SK-N-SH (cell line): Measurements from ENCODE around the gene USO1. TPM values are rescaled to one million over a fixed set of nuclear protein-coding genes. Genes with fewer than 3 reads are reported as not detected.

Experiments
- CTCF ChIA-PET: fragments of 300-600, 350-600 bp; formaldehyde crosslinking; extraction: SDS; loops from one replicate; lab custom pipeline; 2021; lab: Yijun Ruan, JAX
- POLR2A ChIA-PET: fragments of 350-600 bp; sonication (Branson Sonifier 250); formaldehyde crosslinking; extraction: SDS; loops from one replicate; lab custom pipeline; 2020; ENCODE audit warnings: antibody characterized with exemption, inconsistent platforms; lab: Yijun Ruan, JAX
- DNase-seq: peaks from one replicate; pipeline ENCODE4 v3.0.0; 2012
- H2AFZ ChIP-seq: fragments of 200-600 bp; sonication (generic); 2 replicates; pipeline ENCODE4 v1.8.1; 2016; ENCODE audit warnings: antibody characterized with exemption, mild to moderate bottlenecking, low read depth
- H3F3A ChIP-seq: fragments of 200-600 bp; sonication (generic); replicated peaks from 2 replicates; pipeline ENCODE3; 2016; ENCODE audit warnings: antibody characterized with exemption, mild to moderate bottlenecking; ENCODE audit not compliant: insufficient read depth
- H3K27ac ChIP-seq, 2 experiments: fragments of 200-500 bp in 1 of 2; fragments of 200-600 bp in 1 of 2; sonication (Bioruptor generic) in 1 of 2; sonication (generic), shearing (Covaris generic) in 1 of 2; 2 replicates each; pipeline versions ENCODE4 v1.5.1 to v1.6.1; 2014 to 2016; ENCODE audit warnings: low read depth in 2 of 2, inconsistent platforms in 1 of 2, low read length in 1 of 2, mild to moderate bottlenecking in 1 of 2, mixed read lengths in 1 of 2
- H3K27me3 ChIP-seq: fragments of 200-600 bp; sonication (generic), shearing (Covaris generic); 2 replicates; pipeline ENCODE4 v1.6.1; 2016; ENCODE audit warnings: mixed run types; ENCODE audit not compliant: insufficient read depth
- H3K36me3 ChIP-seq, 2 experiments: fragments of 200-500 bp in 1 of 2; fragments of 200-600 bp in 1 of 2; sonication (Bioruptor generic) in 1 of 2; sonication (generic) in 1 of 2; replicated peaks in 1 of 2; 2 replicates each; pipeline versions ENCODE3 to v1.5.1; 2014 to 2016; ENCODE audit warnings: low read length in 1 of 2, mild to moderate bottlenecking in 1 of 2; ENCODE audit not compliant: insufficient read depth in 2 of 2, control insufficient read depth in 1 of 2
- H3K4me1 ChIP-seq, 2 experiments: fragments of 200-500 bp in 1 of 2; fragments of 200-600 bp in 1 of 2; sonication (Bioruptor generic) in 1 of 2; sonication (generic), shearing (Covaris generic) in 1 of 2; 2 replicates each; pipeline versions ENCODE4 v1.5.1 to v1.6.1; 2014 to 2016; ENCODE audit warnings: low read depth in 1 of 2, low read length in 1 of 2, mixed run types in 1 of 2; ENCODE audit not compliant: insufficient read depth in 2 of 2, control insufficient read depth in 1 of 2
- H3K4me2 ChIP-seq: fragments of 200-600 bp; sonication (generic), shearing (Covaris generic); 2 replicates; pipeline ENCODE4 v1.6.1; 2017; ENCODE audit warnings: mixed run types
- H3K4me3 ChIP-seq, 2 experiments: fragments of 200-500 bp in 1 of 2; fragments of 200-600 bp in 1 of 2; sonication (Bioruptor generic) in 1 of 2; sonication (generic), shearing (Covaris generic) in 1 of 2; 2 replicates each; pipeline versions ENCODE4 v1.5.1 to v1.8.1; 2014 to 2016; ENCODE audit warnings: low read depth in 2 of 2, inconsistent platforms in 1 of 2, low read length in 1 of 2, mild to moderate bottlenecking in 1 of 2, mixed read lengths in 1 of 2, moderate library complexity in 1 of 2
- H3K79me2 ChIP-seq: fragments of 200-600 bp; sonication (generic); 2 replicates; pipeline ENCODE4 v1.8.1; 2017; ENCODE audit warnings: mild to moderate bottlenecking; ENCODE audit not compliant: insufficient read depth
- H3K9ac ChIP-seq: fragments of 200-600 bp; sonication (generic); 2 replicates; pipeline ENCODE4 v1.6.1; 2017; ENCODE audit warnings: mixed run types
- H3K9me2 ChIP-seq: fragments of 200-600 bp; sonication (generic); 2 replicates; pipeline ENCODE4 v1.6.1; 2017; ENCODE audit warnings: mixed run types
- H3K9me3 ChIP-seq: fragments of 200-600 bp; sonication (generic); 2 replicates; pipeline ENCODE4 v1.6.1; 2017; ENCODE audit warnings: mixed run types, mild to moderate bottlenecking, moderate library complexity
- H4K20me1 ChIP-seq: fragments of 200-600 bp; sonication (generic); 2 replicates; pipeline ENCODE4 v1.6.1; 2017; ENCODE audit warnings: mild to moderate bottlenecking, mixed run types; ENCODE audit not compliant: insufficient read depth
- ELF1 ChIP-seq: IDR thresholded peaks from 2 replicates; pipeline ENCODE4 v1.4.0; 2012
- EP300 ChIP-seq, 2 experiments: IDR thresholded peaks; 2 replicates each; pipeline versions ENCODE4 v1.4.0 to v1.6.1; 2012; ENCODE audit warnings: borderline replicate concordance in 1 of 2, low read depth in 1 of 2, low read length in 1 of 2
- EZH2phosphoT487 ChIP-seq: fragments of 200-600 bp; sonication (generic); IDR thresholded peaks from 2 replicates; pipeline ENCODE4 v1.6.1; 2017; ENCODE audit warnings: low read depth, mixed run types, mild to moderate bottlenecking, antibody characterized with exemption, moderate library complexity, borderline replicate concordance
- FOXJ3 ChIP-seq: sonication (generic); formaldehyde crosslinking; IDR thresholded peaks from 2 replicates; pipeline ENCODE4 v1.5.1; 2020; ENCODE audit warnings: mild to moderate bottlenecking, missing genetic modification reagents
- GABPA ChIP-seq: IDR thresholded peaks from 2 replicates; pipeline ENCODE4 v1.4.0; 2012; ENCODE audit warnings: low read depth, mild to moderate bottlenecking
- GATA2 ChIP-seq: sonication (generic); formaldehyde crosslinking; IDR thresholded peaks from 2 replicates; pipeline ENCODE4 v1.5.0; 2020; ENCODE audit warnings: mild to moderate bottlenecking, missing genetic modification reagents
- MXI1 ChIP-seq: IDR thresholded peaks from 2 replicates; pipeline ENCODE4 v1.6.1; 2012; ENCODE audit warnings: mild to moderate bottlenecking, low read depth, low read length, improper control_type of control experiment
- NFIC ChIP-seq: IDR thresholded peaks from 2 replicates; pipeline ENCODE4 v1.4.0; 2012; ENCODE audit warnings: borderline replicate concordance
- NRF1 ChIP-seq: IDR thresholded peaks from 2 replicates; pipeline ENCODE4 v1.6.1; 2012; ENCODE audit warnings: low read depth, mild to moderate bottlenecking, low read length
- POLR2AphosphoS5 ChIP-seq: IDR thresholded peaks from 2 replicates; pipeline ENCODE4 v1.6.1; 2012; ENCODE audit warnings: low read depth, low read length
- RAD21 ChIP-seq: IDR thresholded peaks from 2 replicates; pipeline ENCODE4 v1.6.1; 2012; ENCODE audit warnings: mild to moderate bottlenecking, low read length
- RCOR1 ChIP-seq: fragments of 150-350 bp; IDR thresholded peaks from 2 replicates; pipeline ENCODE4 v1.6.1; 2017; ENCODE audit warnings: antibody characterized with exemption, low read length
- SMC3 ChIP-seq: IDR thresholded peaks from 2 replicates; pipeline ENCODE4 v1.6.1; 2012; ENCODE audit warnings: low read depth, low read length, improper control_type of control experiment
- TAF1 ChIP-seq: IDR thresholded peaks from 2 replicates; pipeline ENCODE4 v1.6.1; 2012; ENCODE audit warnings: low read depth, mild to moderate bottlenecking, low read length, moderate library complexity, borderline replicate concordance
- TCF12 ChIP-seq: IDR thresholded peaks from 2 replicates; pipeline ENCODE4 v1.4.0; 2012
- YY1 ChIP-seq: IDR thresholded peaks from 2 replicates; pipeline ENCODE4 v1.4.0; 2012; ENCODE audit warnings: low read depth, mild to moderate bottlenecking
- WGBS: methylation state at CpG from one replicate; pipeline ENCODE4 v1.1.6; 2017; ENCODE audit warnings: low lambda C conversion rate; 5-methylcytosine and 5-hydroxymethylcytosine counted together
- polyA plus RNA-seq, 3 experiments: library from polyadenylated mRNA; depleted of rRNA; stranded (reverse); fragments of >200 nt; gene quantifications; 2 replicates each; pipeline ENCODE4 v1.2.3, GENCODE V29; 2012
- TF ChIP-seq, protein P1 (sequence below): IDR thresholded peaks from 2 replicates; pipeline ENCODE4 v1.4.0; 2012; ENCODE audit warnings: low read depth, borderline replicate concordance
- TF ChIP-seq, protein P2 (sequence below): IDR thresholded peaks from 2 replicates; pipeline ENCODE4 v1.6.1; 2012; ENCODE audit warnings: mild to moderate bottlenecking, low read depth, low read length, moderate library complexity
- TF ChIP-seq, protein P3 (sequence below): IDR thresholded peaks from 2 replicates; pipeline ENCODE4 v1.4.0; 2012; ENCODE audit warnings: low read depth, borderline replicate concordance

Gene USO1
- polyA plus RNA-seq, 1 of the 3 experiments (the other 2 are of a cell fraction) = 25.6 TPM

DNA sequence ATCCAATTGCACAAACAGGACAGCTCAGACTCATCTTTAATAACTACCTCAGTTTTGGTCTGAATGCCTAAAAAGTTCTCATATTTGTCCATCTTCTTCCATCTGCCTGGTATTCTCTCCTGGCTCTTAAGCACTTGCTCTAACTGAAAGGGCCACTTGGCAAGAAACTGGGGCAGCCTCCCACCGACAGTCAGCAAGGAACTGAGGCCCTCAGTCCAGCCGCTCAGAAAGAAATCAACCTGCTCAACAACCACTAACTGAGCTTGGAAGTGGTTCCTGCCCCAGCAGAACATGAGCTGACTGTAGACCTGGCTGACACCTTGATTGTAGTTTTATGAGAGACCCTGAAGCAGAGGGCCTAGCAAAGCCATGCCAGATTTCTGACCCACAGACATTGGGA, 93.5 kb downstream of the USO1 start:
- Histone ChIP-seq H3K9me3 (no peaks in the 10 kb centered on the region), H3K4me1 (no peaks in the 10 kb centered on the region), H3K9ac (no peak overlapping the region), H3K4me2 (no peak overlapping the region), H4K20me1 (no peaks in the 10 kb centered on the region), H3K27ac (no peak overlapping the region), H3F3A (peaks cover 11% of the 10 kb centered on the region), H3K4me3 (no peak overlapping the region), H3K79me2 (no peaks in the 10 kb centered on the region), H3K9me2 (no peaks in the 10 kb centered on the region), H2AFZ (no peak overlapping the region), H3K36me3 (peaks cover 27 to 33% of the 10 kb centered on the region in 2 experiments), H3K27me3 (no peaks in the 10 kb centered on the region)
- ChIA-PET CTCF (no interaction called here), POLR2A (no interaction called here)
- no peak for DNase-seq
- WGBS = 95% methylated on average over 2 of the region's 2 CpGs
- TF ChIP-seq FOXJ3 (CRISPR knock-in tag) (no peak), SMC3 (no peak), NFIC (no peak), RCOR1 (no peak), MXI1 (no peak), TAF1 (no peak), EZH2phosphoT487 (no peak), YY1 (no peak), GABPA (no peak), GATA2 (CRISPR knock-in tag) (no peak)
- TF ChIP-seq, protein P1, sequence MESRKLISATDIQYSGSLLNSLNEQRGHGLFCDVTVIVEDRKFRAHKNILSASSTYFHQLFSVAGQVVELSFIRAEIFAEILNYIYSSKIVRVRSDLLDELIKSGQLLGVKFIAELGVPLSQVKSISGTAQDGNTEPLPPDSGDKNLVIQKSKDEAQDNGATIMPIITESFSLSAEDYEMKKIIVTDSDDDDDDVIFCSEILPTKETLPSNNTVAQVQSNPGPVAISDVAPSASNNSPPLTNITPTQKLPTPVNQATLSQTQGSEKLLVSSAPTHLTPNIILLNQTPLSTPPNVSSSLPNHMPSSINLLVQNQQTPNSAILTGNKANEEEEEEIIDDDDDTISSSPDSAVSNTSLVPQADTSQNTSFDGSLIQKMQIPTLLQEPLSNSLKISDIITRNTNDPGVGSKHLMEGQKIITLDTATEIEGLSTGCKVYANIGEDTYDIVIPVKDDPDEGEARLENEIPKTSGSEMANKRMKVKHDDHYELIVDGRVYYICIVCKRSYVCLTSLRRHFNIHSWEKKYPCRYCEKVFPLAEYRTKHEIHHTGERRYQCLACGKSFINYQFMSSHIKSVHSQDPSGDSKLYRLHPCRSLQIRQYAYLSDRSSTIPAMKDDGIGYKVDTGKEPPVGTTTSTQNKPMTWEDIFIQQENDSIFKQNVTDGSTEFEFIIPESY = no peak

DNA sequence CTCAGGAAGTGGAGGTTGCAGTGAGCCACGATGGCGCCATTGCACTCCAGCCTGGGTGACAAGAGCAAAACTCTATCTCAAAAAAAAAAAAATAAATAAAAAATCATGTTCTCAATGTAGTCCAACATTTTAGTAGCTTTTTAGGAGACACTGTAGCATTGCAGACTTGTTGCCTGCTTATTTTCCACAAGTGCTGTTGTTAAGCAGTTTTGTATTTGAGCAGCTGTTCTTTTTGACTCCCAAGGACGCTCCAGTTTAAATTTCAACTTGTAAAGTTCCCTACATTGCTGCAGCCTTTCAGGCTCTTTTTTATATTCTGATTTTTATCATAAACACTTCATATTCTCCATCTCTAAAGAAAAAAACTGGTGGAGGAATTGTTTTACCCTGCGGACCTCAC, 94.7 kb downstream of the USO1 start:
- no peaks in the 10 kb centered on the region for H3K27me3 ChIP-seq
- DNase-seq = no peak
- H3K79me2 ChIP-seq = no peaks in the 10 kb centered on the region
- H3K9me3 ChIP-seq = no peaks in the 10 kb centered on the region
- H3K4me1 ChIP-seq = no peaks in the 10 kb centered on the region
- WGBS = 86% methylated on average over 4 of the region's 4 CpGs
- peaks cover 11% of the 10 kb centered on the region for H3F3A ChIP-seq
- no peak overlapping the region for H2AFZ ChIP-seq
- ChIA-PET CTCF (no interaction called here), POLR2A (interaction anchor here (0.6 kb wide), 1 partner anchor 80 kb away, joined by 3 read pairs; no protein-coding TSS in a partner anchor)
- H3K4me2 ChIP-seq = no peak overlapping the region
- no peaks in the 10 kb centered on the region for H3K9me2 ChIP-seq
- H3K9ac ChIP-seq = no peak overlapping the region
- H3K27ac ChIP-seq = no peak overlapping the region
- no peak overlapping the region for H3K4me3 ChIP-seq
- H4K20me1 ChIP-seq = no peaks in the 10 kb centered on the region
- peaks cover 15 to 22% of the 10 kb centered on the region in 2 experiments for H3K36me3 ChIP-seq
- no peak for TF ChIP-seq POLR2AphosphoS5
- no peak for TF ChIP-seq FOXJ3 (CRISPR knock-in tag)
- TF ChIP-seq, protein P2, sequence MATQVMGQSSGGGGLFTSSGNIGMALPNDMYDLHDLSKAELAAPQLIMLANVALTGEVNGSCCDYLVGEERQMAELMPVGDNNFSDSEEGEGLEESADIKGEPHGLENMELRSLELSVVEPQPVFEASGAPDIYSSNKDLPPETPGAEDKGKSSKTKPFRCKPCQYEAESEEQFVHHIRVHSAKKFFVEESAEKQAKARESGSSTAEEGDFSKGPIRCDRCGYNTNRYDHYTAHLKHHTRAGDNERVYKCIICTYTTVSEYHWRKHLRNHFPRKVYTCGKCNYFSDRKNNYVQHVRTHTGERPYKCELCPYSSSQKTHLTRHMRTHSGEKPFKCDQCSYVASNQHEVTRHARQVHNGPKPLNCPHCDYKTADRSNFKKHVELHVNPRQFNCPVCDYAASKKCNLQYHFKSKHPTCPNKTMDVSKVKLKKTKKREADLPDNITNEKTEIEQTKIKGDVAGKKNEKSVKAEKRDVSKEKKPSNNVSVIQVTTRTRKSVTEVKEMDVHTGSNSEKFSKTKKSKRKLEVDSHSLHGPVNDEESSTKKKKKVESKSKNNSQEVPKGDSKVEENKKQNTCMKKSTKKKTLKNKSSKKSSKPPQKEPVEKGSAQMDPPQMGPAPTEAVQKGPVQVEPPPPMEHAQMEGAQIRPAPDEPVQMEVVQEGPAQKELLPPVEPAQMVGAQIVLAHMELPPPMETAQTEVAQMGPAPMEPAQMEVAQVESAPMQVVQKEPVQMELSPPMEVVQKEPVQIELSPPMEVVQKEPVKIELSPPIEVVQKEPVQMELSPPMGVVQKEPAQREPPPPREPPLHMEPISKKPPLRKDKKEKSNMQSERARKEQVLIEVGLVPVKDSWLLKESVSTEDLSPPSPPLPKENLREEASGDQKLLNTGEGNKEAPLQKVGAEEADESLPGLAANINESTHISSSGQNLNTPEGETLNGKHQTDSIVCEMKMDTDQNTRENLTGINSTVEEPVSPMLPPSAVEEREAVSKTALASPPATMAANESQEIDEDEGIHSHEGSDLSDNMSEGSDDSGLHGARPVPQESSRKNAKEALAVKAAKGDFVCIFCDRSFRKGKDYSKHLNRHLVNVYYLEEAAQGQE = no peak
- TF ChIP-seq, protein P3, sequence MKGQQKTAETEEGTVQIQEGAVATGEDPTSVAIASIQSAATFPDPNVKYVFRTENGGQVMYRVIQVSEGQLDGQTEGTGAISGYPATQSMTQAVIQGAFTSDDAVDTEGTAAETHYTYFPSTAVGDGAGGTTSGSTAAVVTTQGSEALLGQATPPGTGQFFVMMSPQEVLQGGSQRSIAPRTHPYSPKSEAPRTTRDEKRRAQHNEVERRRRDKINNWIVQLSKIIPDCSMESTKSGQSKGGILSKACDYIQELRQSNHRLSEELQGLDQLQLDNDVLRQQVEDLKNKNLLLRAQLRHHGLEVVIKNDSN = no peak
- TF ChIP-seq TCF12 = no peak
- TF ChIP-seq RAD21 = no peak
- TF ChIP-seq EP300 (IDR thresholded peaks at IDR 0.05; ENCODE audit: borderline replicate concordance in 1 of 2, low read depth in 1 of 2, low read length in 1 of 2) = no peak
- no peak for TF ChIP-seq NFIC
- TF ChIP-seq, protein P1 = no peak
- no peak for TF ChIP-seq SMC3
- no peak for TF ChIP-seq ELF1
- no peak for TF ChIP-seq RCOR1
- no peak for TF ChIP-seq NRF1
- no peak for TF ChIP-seq TAF1
